Fibroblast of lung (primary cell): ENCODE results near the gene FPGS.

Experiments used
- CTCF ChIP-seq, 2 donors: IDR thresholded peaks in 1 of 2; conservative IDR thresholded peaks in 1 of 2; 1 replicate in 1 of 2; 2 replicates in 1 of 2; pipeline ENCODE4 v1.5.1; 2011 to 2012; ENCODE audit warnings: low read length in 2 of 2, control low read depth in 1 of 2, inconsistent platforms in 1 of 2, low read depth in 1 of 2, mild to moderate bottlenecking in 1 of 2
- EZH2 ChIP-seq: IDR thresholded peaks from 2 replicates; pipeline ENCODE4 v1.5.1; 2012; ENCODE audit warnings: low read length, control low read depth, mild to moderate bottlenecking; ENCODE audit errors: missing control alignments

DNA sequence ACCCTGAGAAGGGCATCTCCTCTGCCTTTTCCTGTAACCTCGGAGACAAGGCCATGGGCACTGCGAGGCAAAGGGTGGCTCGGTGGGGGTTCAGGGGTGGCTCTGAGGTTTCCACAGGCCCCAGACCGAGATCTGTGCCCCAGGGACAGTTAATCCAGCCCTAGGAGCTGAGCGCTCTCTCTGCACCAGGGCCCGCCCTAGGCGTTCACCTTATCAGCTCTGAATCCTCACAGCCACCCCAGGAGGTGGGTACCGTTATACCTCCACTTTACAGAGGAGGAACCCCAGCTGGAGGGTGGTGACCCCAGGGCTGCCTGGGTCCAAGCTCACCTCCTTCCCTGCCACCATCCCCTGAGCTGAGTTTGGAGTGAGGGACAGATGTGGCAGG lies 54.0 kb downstream of the FPGS start:
- TF ChIP-seq EZH2 (no peak), CTCF (conservative IDR thresholded peaks at IDR 0.05 in 1 of 2, IDR thresholded peaks at IDR 0.05 in 1 of 2; ENCODE audit: low read depth in 1 of 2, low read length in 2 of 2) (no peak)
